ENCODE results near the gene PIP5KL1. TPM values are rescaled to one million over a fixed set of nuclear protein-coding genes. Genes with fewer than 3 reads are reported as not detected.
A peak's percentile ranks its signal among the peaks of the same experiment; 100 is the strongest.

The PIP5KL1 gene
- total RNA-seq, 1 experiment from 2014 or later: 16.8 TPM

DNA sequence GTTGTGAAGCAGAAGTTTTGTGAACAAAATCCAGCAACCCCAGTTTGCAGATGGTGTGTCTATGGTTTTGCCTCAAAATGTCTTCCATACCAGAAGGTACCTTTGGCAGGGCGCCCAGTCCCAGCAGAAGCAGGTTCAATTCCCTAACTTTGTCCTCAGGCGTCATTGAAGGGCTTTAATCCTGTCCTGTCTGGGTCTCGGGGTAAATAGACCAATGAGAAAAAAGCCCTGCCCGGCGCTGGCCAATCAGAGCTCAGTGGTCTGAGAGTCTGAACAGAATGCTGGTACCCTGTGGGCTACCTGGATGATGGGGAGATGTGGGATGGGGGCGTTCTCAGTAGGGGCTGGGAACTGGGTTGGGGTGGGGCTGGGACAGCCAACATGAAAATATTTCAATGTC, 7.5 kb downstream of the PIP5KL1 start:
- H3K9me3 Mint-ChIP-seq: no peaks in the 10 kb centered on the region
- 0 out of 2 replicates have a peak, but pooled peaks cover 6% of the 10 kb centered on the region for H3K4me1 Mint-ChIP-seq
- peak; percentile 88 for TF ChIP-seq NFYB (CRISPR knock-in tag; conservative IDR thresholded peaks at IDR 0.05; ENCODE audit: low read depth)
- TF ChIP-seq, protein P1, sequence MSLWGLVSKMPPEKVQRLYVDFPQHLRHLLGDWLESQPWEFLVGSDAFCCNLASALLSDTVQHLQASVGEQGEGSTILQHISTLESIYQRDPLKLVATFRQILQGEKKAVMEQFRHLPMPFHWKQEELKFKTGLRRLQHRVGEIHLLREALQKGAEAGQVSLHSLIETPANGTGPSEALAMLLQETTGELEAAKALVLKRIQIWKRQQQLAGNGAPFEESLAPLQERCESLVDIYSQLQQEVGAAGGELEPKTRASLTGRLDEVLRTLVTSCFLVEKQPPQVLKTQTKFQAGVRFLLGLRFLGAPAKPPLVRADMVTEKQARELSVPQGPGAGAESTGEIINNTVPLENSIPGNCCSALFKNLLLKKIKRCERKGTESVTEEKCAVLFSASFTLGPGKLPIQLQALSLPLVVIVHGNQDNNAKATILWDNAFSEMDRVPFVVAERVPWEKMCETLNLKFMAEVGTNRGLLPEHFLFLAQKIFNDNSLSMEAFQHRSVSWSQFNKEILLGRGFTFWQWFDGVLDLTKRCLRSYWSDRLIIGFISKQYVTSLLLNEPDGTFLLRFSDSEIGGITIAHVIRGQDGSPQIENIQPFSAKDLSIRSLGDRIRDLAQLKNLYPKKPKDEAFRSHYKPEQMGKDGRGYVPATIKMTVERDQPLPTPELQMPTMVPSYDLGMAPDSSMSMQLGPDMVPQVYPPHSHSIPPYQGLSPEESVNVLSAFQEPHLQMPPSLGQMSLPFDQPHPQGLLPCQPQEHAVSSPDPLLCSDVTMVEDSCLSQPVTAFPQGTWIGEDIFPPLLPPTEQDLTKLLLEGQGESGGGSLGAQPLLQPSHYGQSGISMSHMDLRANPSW (CRISPR knock-in tag; conservative IDR thresholded peaks at IDR 0.05; ENCODE audit: low read depth): no peak
- no peak overlapping the region for H3K27ac Mint-ChIP-seq
- H3K4me3 Mint-ChIP-seq: no peak overlapping the region
- DNase-seq (ENCODE audit: low spot score): peak; percentile 52
- POLR2A ChIA-PET: no interaction called here
- CTCF ChIA-PET: interaction anchor here (0.6 to 2.4 kb wide), 11 partner anchors 19 to 699 kb away, joined by 3 to 15 read pairs (median 7); partner anchors contain the start of genes NAIF1 and TOR2A
- no peaks in the 10 kb centered on the region; the same call in 1 of the 2 replicates for H3K36me3 Mint-ChIP-seq
- ATAC-seq: 0 out of 2 replicates have a peak, but pooled peaks have one; percentile 6
- H3K27me3 Mint-ChIP-seq (ENCODE audit: low read depth): peaks cover 16% of the 10 kb centered on the region

DNA sequence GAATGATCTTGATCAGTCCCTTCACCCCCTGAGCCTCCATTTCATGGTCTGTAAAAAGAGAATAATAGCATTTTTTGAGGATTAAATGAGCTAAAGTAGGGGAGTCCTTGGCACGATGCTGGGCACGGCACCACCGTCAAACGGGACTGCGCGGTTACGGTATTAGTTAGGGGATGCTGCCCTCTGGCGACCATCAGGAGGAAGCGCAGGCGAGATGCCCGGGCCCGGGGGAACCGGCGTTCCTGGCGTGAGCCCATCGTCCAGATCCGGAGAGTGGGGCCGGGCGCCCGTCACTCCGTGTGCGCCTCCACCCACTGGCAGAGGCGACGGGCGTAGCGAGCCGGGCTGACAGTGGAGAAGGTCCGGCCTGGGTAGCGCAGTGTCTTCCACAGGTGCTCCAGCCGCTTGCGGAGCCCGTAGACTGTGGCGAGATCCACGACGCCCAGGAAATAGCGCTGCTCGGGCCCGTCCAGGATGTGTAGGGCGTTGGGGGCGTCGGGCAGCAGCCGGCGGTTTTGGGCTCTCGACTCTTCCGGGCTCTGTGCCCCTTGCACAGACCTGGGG, 8.9 kb downstream of the PIP5KL1 start:
- Mint-ChIP-seq H3K4me1 (peaks cover 14% of the 10 kb centered on the region; the same call in 1 of the 2 replicates), H3K36me3 (no peaks in the 10 kb centered on the region; the same call in 1 of the 2 replicates), H3K9me3 (no peaks in the 10 kb centered on the region), H3K27me3 (ENCODE audit: low read depth) (peaks cover 16% of the 10 kb centered on the region), H3K4me3 (no peak overlapping the region), H3K27ac (no peak overlapping the region)
- TF ChIP-seq, protein P2, sequence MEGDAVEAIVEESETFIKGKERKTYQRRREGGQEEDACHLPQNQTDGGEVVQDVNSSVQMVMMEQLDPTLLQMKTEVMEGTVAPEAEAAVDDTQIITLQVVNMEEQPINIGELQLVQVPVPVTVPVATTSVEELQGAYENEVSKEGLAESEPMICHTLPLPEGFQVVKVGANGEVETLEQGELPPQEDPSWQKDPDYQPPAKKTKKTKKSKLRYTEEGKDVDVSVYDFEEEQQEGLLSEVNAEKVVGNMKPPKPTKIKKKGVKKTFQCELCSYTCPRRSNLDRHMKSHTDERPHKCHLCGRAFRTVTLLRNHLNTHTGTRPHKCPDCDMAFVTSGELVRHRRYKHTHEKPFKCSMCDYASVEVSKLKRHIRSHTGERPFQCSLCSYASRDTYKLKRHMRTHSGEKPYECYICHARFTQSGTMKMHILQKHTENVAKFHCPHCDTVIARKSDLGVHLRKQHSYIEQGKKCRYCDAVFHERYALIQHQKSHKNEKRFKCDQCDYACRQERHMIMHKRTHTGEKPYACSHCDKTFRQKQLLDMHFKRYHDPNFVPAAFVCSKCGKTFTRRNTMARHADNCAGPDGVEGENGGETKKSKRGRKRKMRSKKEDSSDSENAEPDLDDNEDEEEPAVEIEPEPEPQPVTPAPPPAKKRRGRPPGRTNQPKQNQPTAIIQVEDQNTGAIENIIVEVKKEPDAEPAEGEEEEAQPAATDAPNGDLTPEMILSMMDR (IDR thresholded peaks at IDR 0.05): peak; percentile 95
- TF ChIP-seq, protein P3, sequence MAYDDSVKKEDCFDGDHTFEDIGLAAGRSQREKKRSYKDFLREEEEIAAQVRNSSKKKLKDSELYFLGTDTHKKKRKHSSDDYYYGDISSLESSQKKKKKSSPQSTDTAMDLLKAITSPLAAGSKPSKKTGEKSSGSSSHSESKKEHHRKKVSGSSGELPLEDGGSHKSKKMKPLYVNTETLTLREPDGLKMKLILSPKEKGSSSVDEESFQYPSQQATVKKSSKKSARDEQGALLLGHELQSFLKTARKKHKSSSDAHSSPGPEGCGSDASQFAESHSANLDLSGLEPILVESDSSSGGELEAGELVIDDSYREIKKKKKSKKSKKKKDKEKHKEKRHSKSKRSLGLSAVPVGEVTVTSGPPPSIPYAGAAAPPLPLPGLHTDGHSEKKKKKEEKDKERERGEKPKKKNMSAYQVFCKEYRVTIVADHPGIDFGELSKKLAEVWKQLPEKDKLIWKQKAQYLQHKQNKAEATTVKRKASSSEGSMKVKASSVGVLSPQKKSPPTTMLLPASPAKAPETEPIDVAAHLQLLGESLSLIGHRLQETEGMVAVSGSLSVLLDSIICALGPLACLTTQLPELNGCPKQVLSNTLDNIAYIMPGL (CRISPR knock-in tag; IDR thresholded peaks at IDR 0.05): 0 out of 2 replicates have a peak, but pooled peaks have one; percentile 36
- TF ChIP-seq, protein P4, sequence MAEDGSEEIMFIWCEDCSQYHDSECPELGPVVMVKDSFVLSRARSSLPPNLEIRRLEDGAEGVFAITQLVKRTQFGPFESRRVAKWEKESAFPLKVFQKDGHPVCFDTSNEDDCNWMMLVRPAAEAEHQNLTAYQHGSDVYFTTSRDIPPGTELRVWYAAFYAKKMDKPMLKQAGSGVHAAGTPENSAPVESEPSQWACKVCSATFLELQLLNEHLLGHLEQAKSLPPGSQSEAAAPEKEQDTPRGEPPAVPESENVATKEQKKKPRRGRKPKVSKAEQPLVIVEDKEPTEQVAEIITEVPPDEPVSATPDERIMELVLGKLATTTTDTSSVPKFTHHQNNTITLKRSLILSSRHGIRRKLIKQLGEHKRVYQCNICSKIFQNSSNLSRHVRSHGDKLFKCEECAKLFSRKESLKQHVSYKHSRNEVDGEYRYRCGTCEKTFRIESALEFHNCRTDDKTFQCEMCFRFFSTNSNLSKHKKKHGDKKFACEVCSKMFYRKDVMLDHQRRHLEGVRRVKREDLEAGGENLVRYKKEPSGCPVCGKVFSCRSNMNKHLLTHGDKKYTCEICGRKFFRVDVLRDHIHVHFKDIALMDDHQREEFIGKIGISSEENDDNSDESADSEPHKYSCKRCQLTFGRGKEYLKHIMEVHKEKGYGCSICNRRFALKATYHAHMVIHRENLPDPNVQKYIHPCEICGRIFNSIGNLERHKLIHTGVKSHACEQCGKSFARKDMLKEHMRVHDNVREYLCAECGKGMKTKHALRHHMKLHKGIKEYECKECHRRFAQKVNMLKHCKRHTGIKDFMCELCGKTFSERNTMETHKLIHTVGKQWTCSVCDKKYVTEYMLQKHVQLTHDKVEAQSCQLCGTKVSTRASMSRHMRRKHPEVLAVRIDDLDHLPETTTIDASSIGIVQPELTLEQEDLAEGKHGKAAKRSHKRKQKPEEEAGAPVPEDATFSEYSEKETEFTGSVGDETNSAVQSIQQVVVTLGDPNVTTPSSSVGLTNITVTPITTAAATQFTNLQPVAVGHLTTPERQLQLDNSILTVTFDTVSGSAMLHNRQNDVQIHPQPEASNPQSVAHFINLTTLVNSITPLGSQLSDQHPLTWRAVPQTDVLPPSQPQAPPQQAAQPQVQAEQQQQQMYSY (CRISPR knock-in tag; IDR thresholded peaks at IDR 0.05): no peak
- TF ChIP-seq GABPB1 (CRISPR knock-in tag; IDR thresholded peaks at IDR 0.05) (0 out of 2 replicates have a peak, but pooled peaks have one; percentile 8), ZNF396 (CRISPR knock-in tag; IDR thresholded peaks at IDR 0.05; ENCODE audit: borderline replicate concordance) (no peak), GTF2I (CRISPR knock-in tag; conservative IDR thresholded peaks at IDR 0.05) (peak; percentile 89), ZNF121 (CRISPR knock-in tag; IDR thresholded peaks at IDR 0.05) (peak; percentile 78), ZNF416 (CRISPR knock-in tag; IDR thresholded peaks at IDR 0.05) (0 out of 2 replicates have a peak, but pooled peaks have one; percentile 23), FOXP1 (CRISPR knock-in tag; IDR thresholded peaks at IDR 0.05; ENCODE audit: borderline replicate concordance) (no peak)
- TF ChIP-seq, protein P5, sequence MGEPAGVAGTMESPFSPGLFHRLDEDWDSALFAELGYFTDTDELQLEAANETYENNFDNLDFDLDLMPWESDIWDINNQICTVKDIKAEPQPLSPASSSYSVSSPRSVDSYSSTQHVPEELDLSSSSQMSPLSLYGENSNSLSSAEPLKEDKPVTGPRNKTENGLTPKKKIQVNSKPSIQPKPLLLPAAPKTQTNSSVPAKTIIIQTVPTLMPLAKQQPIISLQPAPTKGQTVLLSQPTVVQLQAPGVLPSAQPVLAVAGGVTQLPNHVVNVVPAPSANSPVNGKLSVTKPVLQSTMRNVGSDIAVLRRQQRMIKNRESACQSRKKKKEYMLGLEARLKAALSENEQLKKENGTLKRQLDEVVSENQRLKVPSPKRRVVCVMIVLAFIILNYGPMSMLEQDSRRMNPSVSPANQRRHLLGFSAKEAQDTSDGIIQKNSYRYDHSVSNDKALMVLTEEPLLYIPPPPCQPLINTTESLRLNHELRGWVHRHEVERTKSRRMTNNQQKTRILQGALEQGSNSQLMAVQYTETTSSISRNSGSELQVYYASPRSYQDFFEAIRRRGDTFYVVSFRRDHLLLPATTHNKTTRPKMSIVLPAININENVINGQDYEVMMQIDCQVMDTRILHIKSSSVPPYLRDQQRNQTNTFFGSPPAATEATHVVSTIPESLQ (CRISPR knock-in tag; IDR thresholded peaks at IDR 0.05): no peak
- ChIA-PET CTCF (interaction anchor here (0.6 to 2.4 kb wide), 46 partner anchors 9 to 395 kb away, joined by 3 to 28 read pairs (median 4); partner anchors contain the start of genes AK1, CDK9, DPM2 and ENG), POLR2A (interaction anchor here (0.6 kb wide), 1 partner anchor 117 kb away, joined by 3 read pairs; no protein-coding TSS in a partner anchor)
- DNase-seq (ENCODE audit: low spot score): peak; percentile 83
- peak; percentile 13 for ATAC-seq
